ENCODE data around the gene BCAT1.
A peak's percentile ranks its signal among the peaks of the same experiment; 100 is the strongest.

DNA sequence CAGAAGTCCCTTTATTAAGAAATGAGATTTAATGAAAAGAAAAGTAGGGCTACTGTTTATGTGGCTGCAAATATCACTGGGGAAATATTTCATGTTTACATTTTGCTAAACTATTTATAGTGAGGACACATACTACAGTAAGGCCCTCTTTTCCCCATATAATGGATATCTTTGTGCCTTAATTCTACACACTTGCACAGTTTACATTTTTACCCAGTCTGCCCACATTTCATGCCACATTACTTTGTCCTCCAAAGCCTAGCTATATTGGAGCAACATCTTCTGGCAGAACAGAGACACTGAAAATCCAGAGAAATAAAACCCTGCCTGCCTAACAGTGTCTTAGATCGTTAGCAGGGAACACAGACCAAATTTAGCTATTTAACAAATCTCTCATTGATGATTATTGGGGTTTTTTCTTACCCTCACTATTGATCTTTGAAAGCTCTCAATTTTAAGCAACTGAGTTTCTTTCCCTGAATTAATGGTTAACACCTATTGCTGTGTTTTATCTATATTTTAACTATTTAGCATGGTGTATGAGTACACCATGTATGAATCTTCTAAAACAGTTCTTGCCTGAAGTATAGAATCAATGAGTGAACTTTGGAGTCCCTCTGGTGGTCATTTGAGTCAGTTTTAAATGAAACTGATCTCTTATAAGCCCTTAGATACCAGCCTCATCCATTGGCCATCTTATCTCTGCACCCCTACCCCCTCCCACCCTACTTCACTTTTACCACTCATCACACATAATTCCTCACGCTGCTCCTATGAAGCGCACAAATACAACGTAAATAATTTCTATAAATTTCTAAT lies 170.2 kb downstream of the BCAT1 start:
- TF ChIP-seq, protein P1, sequence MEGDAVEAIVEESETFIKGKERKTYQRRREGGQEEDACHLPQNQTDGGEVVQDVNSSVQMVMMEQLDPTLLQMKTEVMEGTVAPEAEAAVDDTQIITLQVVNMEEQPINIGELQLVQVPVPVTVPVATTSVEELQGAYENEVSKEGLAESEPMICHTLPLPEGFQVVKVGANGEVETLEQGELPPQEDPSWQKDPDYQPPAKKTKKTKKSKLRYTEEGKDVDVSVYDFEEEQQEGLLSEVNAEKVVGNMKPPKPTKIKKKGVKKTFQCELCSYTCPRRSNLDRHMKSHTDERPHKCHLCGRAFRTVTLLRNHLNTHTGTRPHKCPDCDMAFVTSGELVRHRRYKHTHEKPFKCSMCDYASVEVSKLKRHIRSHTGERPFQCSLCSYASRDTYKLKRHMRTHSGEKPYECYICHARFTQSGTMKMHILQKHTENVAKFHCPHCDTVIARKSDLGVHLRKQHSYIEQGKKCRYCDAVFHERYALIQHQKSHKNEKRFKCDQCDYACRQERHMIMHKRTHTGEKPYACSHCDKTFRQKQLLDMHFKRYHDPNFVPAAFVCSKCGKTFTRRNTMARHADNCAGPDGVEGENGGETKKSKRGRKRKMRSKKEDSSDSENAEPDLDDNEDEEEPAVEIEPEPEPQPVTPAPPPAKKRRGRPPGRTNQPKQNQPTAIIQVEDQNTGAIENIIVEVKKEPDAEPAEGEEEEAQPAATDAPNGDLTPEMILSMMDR (IDR thresholded peaks at IDR 0.05): peak in 2 of 4 experiments; percentile 14 to 24
- no peak for TF ChIP-seq POLR2AphosphoS5 (IDR thresholded peaks at IDR 0.05)
